SK-N-MC (cell line): ENCODE data around the gene HNRNPUL2.
"Not testable (repeated sequence)": the region's sequence is repeated elsewhere in the genome, so short reads cannot be mapped to it uniquely, and the experiment has no call there.

ENCODE experiments used
- DNase-seq: peaks from one replicate; pipeline ENCODE4 v3.0.0-alpha.2; 2011; ENCODE audit warnings: low read depth, low spot score
- H3K27ac ChIP-seq: fragments of 200-600 bp; sonication (generic); 2 replicates; pipeline ENCODE4 v1.5.1; 2016; ENCODE audit warnings: mixed run types
- H3K36me3 ChIP-seq: fragments of 200-600 bp; sonication (generic); 2 replicates; pipeline ENCODE4 v1.6.1; 2017; ENCODE audit warnings: antibody characterized with exemption, low read length, mixed read lengths; ENCODE audit not compliant: insufficient read depth
- H3K4me3 ChIP-seq: fragments of 200-600 bp; sonication (generic); 2 replicates; pipeline ENCODE4 v1.5.1; 2016
- H3K9ac ChIP-seq: fragments of 200-600 bp; sonication (generic); 2 replicates; pipeline ENCODE4 v1.8.0; 2017; ENCODE audit warnings: mixed run types, mixed read lengths; ENCODE audit not compliant: insufficient read length
- H3K9me3 ChIP-seq: fragments of 200-600 bp; sonication (generic); 2 replicates; pipeline ENCODE4 v1.6.1; 2017; ENCODE audit warnings: low read depth, mild to moderate bottlenecking, antibody characterized with exemption, low read length, moderate library complexity, mixed read lengths
- EZH2 ChIP-seq: fragments of 200-600 bp; sonication (generic); IDR thresholded peaks from one replicate; pipeline ENCODE4 v1.6.1; 2017; ENCODE audit warnings: antibody characterized with exemption
- FOXP2 ChIP-seq: optimal IDR thresholded peaks from 2 replicates; pipeline ENCODE3; 2011; ENCODE audit warnings: mild to moderate bottlenecking, moderate library complexity; ENCODE audit not compliant: insufficient read depth; ENCODE audit errors: extremely low read length, control extremely low read depth
- POLR2AphosphoS5 ChIP-seq: IDR thresholded peaks from 2 replicates; pipeline ENCODE4 v1.6.1; 2012; ENCODE audit warnings: mild to moderate bottlenecking, low read depth, low read length, borderline replicate concordance

HNRNPUL2 gene

DNA sequence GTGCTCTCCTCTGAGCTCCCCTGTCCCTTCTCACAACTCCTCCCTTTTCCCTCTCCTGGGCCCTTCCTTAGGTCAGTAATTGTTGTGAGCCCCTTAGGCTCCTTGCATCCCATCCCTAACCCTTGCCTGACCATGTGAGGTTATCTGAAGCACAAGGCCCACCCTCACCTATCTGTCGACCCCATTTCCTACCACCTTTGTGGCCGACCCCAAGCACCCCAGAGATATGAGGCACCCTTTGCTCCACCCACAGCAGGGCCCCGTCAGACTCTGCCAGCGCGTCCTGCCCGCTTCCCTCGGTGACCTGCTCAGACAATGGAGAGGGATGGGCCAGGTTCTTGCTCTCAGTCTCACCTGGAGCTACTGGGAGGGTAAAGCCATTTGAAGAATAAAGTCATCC is 18.5 kb downstream of the HNRNPUL2 start:
- peak overlapping the region; percentile 71 for H3K27ac ChIP-seq
- H3K4me3 ChIP-seq = peak overlapping the region; percentile 67
- peaks cover 56% of the 10 kb centered on the region for H3K36me3 ChIP-seq
- TF ChIP-seq POLR2AphosphoS5 = no peak
- no peak for TF ChIP-seq EZH2
- no peak for TF ChIP-seq FOXP2
- no peaks in the 10 kb centered on the region for H3K9me3 ChIP-seq
- DNase-seq = no peak
- H3K9ac ChIP-seq = peak overlapping the region; percentile 37

GRCh38 chr11:62708392-62708791 is 18.9 kb downstream of the HNRNPUL2 start:
- TF ChIP-seq POLR2AphosphoS5 (no peak), FOXP2 (no peak), EZH2 (no peak)
- peak overlapping the region; percentile 37 for H3K9ac ChIP-seq

GRCh38 chr11:62707277-62707861 is 19.9 kb downstream of the HNRNPUL2 start, which contains the start of the genes BSCL2 and GNG3:
Gene BSCL2 (minus strand): TSS chr11:62707424. CDS start chr11:62707195, 229 bp downstream.
Gene GNG3 (plus strand): TSS chr11:62707676. CDS start chr11:62708296, 620 bp downstream.
- Histone ChIP-seq H3K27ac (peak within 1 kb of the TSS; percentile 71), H3K4me3 (peak within 1 kb of the TSS; percentile 79), H3K9ac (peak within 1 kb of the TSS; percentile 47), H3K9me3 (no peaks in the 10 kb centered on the region), H3K36me3 (peaks cover 45% of the 10 kb centered on the region)
- TF ChIP-seq EZH2 = no peak
- TF ChIP-seq POLR2AphosphoS5 = peak; percentile 49; the same call in 1 of the 2 replicates
- no peak for DNase-seq

More at GRCh38 chr11:62708392-62708791, 18.9 kb downstream of the HNRNPUL2 start:
- DNase-seq = no peak
- no peaks in the 10 kb centered on the region for H3K9me3 ChIP-seq
- H3K4me3 ChIP-seq = no peak overlapping the region
- H3K27ac ChIP-seq = peak overlapping the region; percentile 71; the same call in 1 of the 2 replicates
- H3K36me3 ChIP-seq = peaks cover 52% of the 10 kb centered on the region

- H3K9me3 ChIP-seq = no peaks in the 10 kb centered on the region
- H3K36me3 ChIP-seq = peaks cover 43% of the 10 kb centered on the region
- H3K27ac ChIP-seq = peak overlapping the region; percentile 64
- H3K4me3 ChIP-seq = peak overlapping the region; percentile 79
- no peak for TF ChIP-seq EZH2
- no peak for TF ChIP-seq FOXP2
- TF ChIP-seq POLR2AphosphoS5 = no peak
- DNase-seq = no peak
- H3K9ac ChIP-seq = peak overlapping the region; percentile 47
Observed at GRCh38 chr11:62706850-62707247, 20.4 kb downstream of the HNRNPUL2 start.

DNA sequence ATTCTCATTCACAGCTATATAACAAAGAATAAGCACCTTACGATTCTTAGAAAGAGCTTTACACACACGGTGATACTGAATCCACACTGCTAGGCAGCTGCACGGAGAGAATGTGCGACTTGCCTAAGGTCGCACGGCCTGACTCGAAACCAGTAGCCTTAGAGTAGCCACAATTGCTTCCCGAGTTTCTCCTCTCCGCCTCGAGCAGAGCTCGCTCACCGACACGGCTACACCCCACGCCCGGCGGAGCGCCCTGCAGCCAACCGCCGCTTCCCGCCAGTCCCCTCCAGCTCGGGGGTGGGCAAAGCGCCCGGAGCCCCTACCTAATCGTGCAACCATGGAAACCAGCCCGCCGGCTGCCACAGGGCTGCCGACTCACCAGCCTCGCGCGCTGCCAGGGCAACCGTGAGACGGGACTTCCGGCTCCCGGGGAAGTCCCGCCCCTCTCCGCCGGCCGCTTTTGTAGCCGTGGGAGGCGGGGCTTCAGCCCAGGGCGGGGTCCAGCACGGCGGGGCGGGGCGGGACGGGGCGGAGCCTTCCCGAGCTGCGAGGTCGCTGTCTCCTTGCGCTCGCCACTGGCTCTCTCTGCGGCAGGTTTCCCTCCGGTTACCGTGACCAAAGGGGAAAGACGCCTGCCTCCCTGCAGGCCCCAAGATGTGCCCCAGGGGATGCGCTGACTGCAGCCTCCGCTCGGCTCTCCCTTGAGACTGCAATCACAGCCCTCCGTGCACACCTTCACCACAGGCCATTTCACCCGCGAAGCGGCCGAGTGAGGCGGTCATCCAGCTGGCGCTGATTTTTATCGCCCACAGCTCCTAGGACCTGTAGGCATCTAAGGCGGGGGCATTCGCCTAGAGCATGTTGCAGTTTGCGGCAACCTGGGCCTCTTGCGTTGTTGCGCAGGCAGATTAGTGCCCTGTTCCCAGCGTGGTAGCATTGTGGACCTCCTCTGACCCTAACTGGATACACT is 21.1 kb downstream of the HNRNPUL2 start:
- H3K9ac ChIP-seq = peak overlapping the region; percentile 67
- H3K9me3 ChIP-seq = no peaks in the 10 kb centered on the region
- DNase-seq = no peak
- no peak for TF ChIP-seq FOXP2
- no peak for TF ChIP-seq EZH2
- TF ChIP-seq POLR2AphosphoS5 = peak; percentile 95
- peaks cover 45% of the 10 kb centered on the region for H3K36me3 ChIP-seq
- H3K27ac ChIP-seq = peak overlapping the region; percentile 64
- peak overlapping the region; percentile 79 for H3K4me3 ChIP-seq

- no peak for DNase-seq
- H3K9ac ChIP-seq = peak overlapping the region; percentile 67
- H3K9me3 ChIP-seq = no peaks in the 10 kb centered on the region
- H3K36me3 ChIP-seq = peaks cover 42% of the 10 kb centered on the region
- H3K27ac ChIP-seq = peak overlapping the region; percentile 51
- TF ChIP-seq POLR2AphosphoS5 (no peak), EZH2 (no peak)
- peak overlapping the region; percentile 79 for H3K4me3 ChIP-seq
Observed at GRCh38 chr11:62705413-62705812, 21.8 kb downstream of the HNRNPUL2 start.

DNA sequence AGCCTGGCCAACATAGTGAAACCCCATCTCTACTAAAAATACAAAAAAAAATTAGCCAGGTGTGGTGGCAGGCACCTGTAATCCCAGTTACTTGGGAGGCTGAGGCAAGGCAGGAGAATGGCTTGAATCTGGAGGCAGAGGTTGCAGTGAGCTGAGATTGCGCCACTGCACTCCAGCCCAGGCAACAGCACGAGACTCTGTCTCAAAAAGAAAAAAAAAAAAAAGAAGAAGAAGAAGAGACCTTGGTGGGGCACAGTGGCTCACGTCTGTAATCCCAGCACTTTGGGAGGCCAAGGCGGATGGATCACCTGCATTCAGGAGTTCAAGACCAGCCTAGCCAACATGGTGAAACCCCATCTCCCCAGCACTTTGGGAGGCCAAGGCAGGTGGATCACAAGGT is 23.3 kb downstream of the HNRNPUL2 start:
- H3K36me3 ChIP-seq = peaks cover 33% of the 10 kb centered on the region
- H3K9ac ChIP-seq, H3K9me3 ChIP-seq, H3K4me3 ChIP-seq, DNase-seq, H3K27ac ChIP-seq: not testable (repeated sequence)

DNA sequence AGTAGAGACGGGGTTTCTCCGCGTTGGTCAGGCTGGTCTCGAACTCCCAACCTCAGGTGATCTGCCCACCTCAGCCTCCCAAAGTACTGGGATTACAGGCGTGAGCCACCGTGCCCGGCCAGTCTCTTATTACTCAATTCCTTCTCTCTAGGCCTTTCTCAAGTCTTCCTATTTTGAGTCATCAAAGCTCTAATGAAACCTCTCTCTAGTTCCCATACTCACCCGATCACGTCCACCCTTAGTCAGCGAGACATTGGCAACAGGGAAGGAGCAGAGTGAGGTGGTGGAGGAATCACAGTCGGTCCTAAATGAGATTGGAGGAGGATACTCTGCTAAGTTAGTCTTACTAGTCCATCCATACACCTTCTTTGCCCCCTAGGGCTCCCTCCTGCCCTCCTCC is 25.0 kb downstream of the HNRNPUL2 start:
- Histone ChIP-seq H3K27ac (no peak overlapping the region), H3K4me3 (no peak overlapping the region), H3K9ac (no peak overlapping the region), H3K36me3 (peaks cover 24% of the 10 kb centered on the region), H3K9me3 (no peaks in the 10 kb centered on the region)
- TF ChIP-seq FOXP2 (no peak), EZH2 (no peak), POLR2AphosphoS5 (no peak)
- DNase-seq = no peak
